Fibroblast of mammary gland (primary cell): ENCODE data around the gene ZC3H18.
A peak's percentile ranks its signal among the peaks of the same experiment; 100 is the strongest.

Experiments
- DNase-seq: peaks from one replicate; pipeline ENCODE4 v3.0.0-alpha.2; 2010; ENCODE audit warnings: low read depth
- H3K4me3 ChIP-seq: 2 replicates; pipeline ENCODE4 v1.5.1; 2011; ENCODE audit warnings: low read depth, mild to moderate bottlenecking, low read length, moderate library complexity; ENCODE audit not compliant: control insufficient read depth
- CTCF ChIP-seq: conservative IDR thresholded peaks from 2 replicates; pipeline ENCODE4 v1.5.1; 2011; ENCODE audit warnings: low read depth, low read length, inconsistent platforms; ENCODE audit not compliant: control insufficient read depth, insufficient read depth

The ZC3H18 gene

GRCh38 chr16:88610080-88610479 lies 39.9 kb downstream of the ZC3H18 start:
- no peak for DNase-seq
- H3K4me3 ChIP-seq, result no peak overlapping the region
- TF ChIP-seq CTCF, result peak; percentile 7

DNA sequence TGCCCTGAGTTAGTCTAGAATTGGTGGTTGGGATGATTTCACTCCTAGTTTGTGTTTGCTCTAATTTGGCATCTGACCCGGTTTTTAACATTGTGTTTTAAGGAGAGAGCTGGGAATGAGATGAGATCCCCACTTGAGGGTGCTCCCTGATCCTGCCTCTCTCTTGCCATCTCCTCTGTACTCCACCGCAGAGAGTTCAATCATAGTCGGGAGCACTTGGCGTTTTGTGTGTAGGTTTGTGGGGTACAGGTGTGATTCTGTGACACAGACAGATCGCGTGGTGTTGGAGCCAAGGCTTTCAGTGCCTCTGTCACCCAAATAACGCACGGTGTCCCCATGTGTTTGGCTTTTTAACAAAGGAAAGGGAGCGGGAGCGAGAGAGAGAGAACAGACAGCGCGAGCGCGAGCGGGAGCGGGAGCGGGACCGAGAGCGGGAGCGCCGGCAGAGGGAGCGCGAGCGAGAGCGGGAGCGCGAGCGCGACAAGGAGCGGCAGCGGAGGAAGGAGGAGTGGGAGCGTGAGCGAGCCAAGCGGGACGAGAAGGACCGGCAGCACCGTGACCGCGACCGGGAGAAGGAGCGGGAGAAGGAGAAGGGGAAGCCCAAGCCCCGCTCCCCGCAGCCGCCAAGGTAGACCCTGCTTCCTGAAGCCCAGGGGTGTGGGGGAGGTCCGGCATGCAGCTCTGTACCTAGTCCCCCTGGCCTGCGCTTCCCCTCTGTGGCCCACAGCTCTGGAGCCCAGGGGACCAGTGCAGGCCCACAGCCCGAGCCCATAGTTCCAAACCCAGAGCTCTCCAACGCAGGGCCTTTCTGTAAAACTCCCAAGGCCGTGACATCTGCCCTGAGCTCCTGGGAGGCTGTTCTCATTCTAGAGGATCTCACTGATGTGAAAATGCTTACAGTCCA lies 41.0 kb downstream of the ZC3H18 start:
- no peak for TF ChIP-seq CTCF
- DNase-seq, result no peak
- H3K4me3 ChIP-seq, result no peak overlapping the region

DNA sequence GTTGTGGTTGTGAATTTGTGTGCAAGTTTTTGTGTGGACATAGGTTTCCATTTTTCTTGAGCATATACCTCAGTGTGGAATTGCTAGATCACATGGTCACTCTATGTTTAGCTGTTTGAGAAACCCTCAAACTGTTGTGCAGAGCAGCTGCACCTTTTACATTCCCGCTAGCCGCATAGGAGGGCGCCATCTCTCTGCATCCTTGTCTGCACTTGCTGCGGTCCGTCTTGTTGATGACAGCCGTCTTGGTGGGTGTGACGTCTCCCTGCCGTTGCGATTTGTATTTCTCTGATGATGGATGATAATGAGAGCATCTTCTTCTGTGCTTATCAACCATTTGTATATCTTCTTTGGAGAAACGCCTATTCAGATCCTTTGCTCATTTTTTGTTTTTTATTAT lies 43.1 kb downstream of the ZC3H18 start:
- DNase-seq, result no peak
- no peak for TF ChIP-seq CTCF
- H3K4me3 ChIP-seq, result no peak overlapping the region

- DNase-seq, result no peak
- no peak for TF ChIP-seq CTCF
- H3K4me3 ChIP-seq, result no peak overlapping the region
These were observed 44.0 kb downstream of the ZC3H18 start for GRCh38 chr16:88613911-88614817.

GRCh38 chr16:88614818-88615580 lies 44.8 kb downstream of the ZC3H18 start:
- no peak overlapping the region for H3K4me3 ChIP-seq
- TF ChIP-seq CTCF, result no peak
- DNase-seq, result no peak

DNA sequence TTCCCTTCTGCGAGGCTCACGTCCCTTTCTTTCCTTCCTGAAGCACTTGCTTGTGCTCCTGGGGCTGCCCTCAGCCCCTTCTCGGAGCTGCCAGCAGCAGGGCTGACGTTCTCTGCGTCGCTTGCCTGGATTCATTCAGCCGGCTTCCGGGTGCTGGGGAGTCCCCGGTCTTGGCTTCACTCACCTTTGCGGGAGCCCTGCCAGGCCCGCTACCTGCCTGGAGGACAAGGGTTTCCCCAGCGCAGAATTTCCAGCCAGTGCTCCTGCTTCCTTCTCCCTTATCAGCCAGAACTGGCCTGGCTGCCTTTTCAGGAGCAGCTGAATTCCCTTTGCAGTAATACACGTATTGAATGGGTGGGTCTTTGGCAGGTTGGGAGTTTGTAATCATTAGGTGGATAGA lies 46.1 kb downstream of the ZC3H18 start:
- H3K4me3 ChIP-seq, result no peak overlapping the region
- no peak for DNase-seq
- TF ChIP-seq CTCF, result no peak
